ENCODE results near the gene FAM228A.

- TF ChIP-seq TARDBP (IDR thresholded peaks at IDR 0.05) (no peak), BHLHE40 (IDR thresholded peaks at IDR 0.05; ENCODE audit: borderline replicate concordance) (no peak), SP1 (IDR thresholded peaks at IDR 0.05) (no peak), FOXA1 (IDR thresholded peaks at IDR 0.05) (no peak), LEF1 (IDR thresholded peaks at IDR 0.05; ENCODE audit: borderline replicate concordance) (no peak), HDGF (IDR thresholded peaks at IDR 0.05; ENCODE audit: borderline replicate concordance) (no peak)
Observed at GRCh38 chr2:24225499-24226242, 50.8 kb downstream of the FAM228A start.
